Measurements from ENCODE around the gene TMBIM6. TPM values are rescaled to one million over a fixed set of nuclear protein-coding genes. Genes with fewer than 3 reads are reported as not detected.
"Not testable (repeated sequence)": the region's sequence is repeated elsewhere in the genome, so short reads cannot be mapped to it uniquely, and the experiment has no call there.

TMBIM6 gene
- total RNA-seq, 1 donor from 2014 or later, result 386 TPM

DNA sequence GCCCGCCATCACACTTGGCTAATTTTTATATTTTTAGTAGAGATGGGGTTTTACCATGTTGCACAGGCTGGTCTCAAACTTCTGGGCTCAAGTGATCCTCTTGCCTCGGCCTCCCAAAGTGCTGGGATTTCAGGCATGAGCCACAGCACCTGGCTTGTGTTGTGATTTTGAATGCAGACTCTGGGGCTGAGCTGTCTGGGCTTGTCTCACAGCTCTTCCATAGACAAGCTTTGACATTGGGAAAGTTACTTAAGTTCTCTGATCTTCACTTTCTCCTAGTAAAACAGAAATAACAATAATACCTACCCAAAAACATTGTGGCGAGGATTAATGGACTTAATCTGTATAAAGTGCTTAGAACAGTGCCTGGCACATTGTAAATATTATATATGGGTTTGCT lies 36.0 kb downstream of the TMBIM6 start:
- ATAC-seq, result no peak

DNA sequence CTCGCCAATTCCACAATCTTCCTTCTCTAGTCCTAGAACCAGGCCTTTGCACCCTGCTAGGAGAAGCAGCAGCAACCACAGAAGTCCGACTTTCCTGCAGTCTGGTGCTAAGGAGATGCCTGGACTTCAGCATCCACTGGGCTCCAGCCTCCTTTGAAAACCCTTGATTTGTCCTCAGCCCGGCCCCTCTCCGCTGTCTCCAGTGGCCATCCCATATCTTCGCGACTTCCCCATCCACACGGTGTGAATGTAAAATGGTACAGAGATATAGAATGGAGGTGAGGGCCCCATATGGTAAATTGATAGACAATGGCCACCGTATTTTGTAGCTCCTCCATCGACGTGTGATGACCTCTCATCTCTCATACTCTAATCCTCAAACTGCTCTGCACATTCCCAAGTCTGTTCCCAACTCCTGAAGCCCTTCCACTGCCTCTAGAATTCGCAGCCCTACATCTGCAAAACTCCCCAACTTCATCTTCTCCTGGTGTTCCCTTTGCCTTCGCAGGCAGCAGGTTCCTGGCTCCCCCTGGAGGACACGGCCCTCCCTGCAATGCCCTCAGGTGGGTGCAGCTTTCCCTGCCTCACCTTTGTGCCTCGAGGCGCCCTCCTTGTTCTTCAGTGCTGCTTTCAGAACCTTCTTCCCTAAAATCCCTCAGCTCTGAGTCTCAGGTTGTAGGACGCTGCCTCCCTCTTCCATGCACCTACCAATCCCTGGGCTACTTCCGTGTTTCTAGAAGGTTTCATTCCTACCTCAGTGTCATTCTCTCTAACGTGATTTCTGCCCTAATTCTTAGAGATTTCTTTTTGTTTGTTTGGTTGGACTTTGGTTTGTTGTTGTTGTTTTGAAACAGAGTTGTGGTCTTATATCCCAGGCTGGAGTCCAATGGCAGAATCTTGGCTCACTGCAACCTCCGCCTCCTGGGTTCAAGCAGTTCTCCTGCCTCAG lies 36.7 kb downstream of the TMBIM6 start:
- ATAC-seq, result peak; percentile 58

DNA sequence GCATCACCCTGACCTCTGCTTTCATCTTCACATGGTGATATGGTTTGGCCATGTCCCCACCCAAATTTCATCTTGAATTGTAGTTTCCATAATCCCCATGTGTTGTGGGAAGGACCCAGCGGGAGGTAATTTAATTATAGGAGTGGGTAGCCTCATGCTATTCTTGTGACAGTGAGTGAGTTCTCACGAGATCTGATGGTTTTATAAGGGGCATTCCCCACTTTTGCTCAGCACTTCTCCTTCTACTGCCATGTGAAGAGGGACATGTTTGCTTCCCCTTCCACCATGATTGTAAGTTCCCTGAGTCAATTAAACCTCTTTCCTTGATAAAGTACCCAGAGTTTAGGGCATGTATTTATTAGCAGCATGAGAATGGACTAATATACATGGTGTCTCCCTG lies 38.2 kb downstream of the TMBIM6 start:
- ATAC-seq, result no peak

DNA sequence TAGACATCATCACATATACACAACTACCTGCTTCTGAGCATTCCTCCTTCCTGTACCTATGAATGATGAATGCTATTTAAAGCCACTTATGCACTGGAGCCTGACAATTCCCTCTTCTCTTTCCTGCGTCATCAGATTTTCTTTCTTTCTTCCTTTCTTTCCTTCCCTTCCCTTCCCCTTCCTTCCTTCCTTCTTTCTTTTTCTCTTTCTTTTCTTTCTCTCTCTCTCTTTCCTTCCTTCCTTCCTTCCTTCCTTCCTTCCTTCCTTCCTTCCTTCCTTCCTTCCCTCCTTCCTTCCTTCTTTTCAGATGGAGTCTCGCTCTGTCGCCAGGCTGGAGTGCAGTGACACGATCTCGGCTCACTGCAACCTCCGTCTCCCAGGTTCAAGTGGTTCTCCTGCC lies 39.6 kb downstream of the TMBIM6 start:
- ATAC-seq, result not testable (repeated sequence)

DNA sequence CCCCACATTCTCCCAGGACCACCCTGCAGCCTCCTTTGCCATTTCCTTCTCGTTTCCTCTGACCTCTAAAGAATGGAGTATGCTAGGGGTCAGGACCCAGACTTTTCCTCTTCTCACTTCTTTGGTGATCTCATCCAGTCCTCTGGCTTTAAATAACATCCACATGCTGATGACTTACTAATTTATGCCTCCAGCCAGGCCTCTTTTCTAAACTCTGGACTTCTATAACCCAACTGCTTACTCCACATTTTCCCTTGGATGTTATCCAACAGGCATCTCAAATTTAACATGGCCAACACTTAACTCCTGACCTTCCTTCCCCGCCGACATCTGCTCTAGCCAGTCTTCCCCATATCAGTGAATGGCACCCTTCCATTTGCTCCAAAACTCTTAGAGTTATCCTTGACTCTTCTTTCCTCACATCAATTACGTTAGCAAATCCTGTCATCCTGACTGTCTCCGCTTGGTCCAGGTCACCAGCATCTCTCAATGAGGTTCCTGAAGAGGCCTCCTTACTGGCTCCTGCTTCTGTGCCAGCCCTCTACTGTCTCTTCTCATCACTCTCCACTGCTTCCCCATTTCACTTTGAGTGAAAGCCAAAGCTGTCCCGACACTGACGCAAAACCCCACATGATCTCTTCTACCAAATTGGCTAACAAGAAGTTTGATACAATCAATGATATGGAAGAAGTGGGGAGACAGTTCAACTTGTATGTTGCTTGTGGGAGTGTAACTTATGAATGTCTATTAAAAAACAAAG lies 42.7 kb downstream of the TMBIM6 start:
- no peak for ATAC-seq

DNA sequence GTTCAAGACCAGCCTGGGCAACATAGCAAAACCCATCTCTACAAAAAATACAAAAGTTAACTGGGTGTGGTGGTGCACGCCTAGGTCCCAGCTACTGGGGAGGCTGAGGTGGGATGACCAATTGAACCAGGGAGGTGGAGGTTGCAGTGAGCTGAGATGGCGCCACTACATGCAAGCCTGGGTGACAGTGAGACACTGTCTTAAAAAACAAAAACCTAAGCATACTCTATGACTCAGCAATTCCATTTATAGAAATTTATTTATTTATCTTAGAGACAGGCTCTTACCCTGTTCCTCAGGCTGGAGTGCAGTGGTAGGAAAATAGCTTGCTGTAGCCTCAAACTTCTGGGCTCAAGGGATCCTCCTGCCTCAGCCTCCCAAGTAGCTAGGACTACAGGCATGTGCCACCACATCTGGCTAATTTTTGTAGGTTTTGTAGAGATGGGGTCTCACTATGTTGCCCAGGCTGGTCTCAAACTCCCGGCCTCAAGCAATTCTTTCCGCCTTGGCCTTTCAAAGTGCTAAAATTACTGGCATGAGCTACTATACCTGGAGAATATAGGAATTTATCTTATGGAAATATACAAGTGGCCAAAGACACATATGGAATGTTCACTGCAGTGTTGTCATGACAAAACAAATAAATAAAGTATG lies 43.5 kb downstream of the TMBIM6 start:
- no peak for ATAC-seq

DNA sequence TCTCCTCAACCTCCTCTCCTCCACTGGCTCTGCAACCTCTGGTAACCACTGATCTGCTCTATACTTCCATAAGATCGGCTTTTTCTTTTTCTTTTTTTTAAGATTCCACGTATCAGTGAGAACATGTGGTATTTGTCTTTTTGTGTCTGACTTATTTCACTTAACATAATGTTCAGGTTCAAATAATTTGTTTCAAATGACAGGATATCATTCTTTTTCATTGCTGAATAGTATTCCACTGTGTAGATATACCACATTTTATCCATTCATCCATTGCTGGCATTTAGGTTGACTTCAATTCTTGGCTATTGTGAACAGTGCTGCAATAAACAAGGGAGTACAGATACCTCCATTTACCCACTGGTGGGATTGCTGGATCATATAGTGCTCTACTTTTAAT lies 46.3 kb downstream of the TMBIM6 start:
- ATAC-seq, result no peak

DNA sequence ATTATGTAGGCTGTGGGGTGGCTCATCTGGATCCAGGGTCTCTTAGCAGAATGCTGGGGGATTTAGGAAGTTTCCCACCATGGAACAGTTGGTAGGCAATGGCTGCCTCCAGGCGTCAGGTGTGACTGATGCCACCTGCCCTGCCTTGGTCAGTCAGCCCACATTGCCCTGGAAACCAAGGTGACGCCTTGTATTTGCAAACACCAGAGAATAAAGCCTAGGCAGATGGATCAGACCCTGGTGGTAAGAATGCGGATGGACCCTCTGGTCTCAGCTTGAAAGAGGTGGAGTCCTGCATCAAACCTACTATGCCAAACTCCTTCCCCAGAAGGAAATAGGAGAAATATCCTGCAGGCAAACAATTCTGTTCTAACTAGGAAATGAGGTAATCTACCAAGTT lies 48.6 kb downstream of the TMBIM6 start:
- no peak for ATAC-seq

DNA sequence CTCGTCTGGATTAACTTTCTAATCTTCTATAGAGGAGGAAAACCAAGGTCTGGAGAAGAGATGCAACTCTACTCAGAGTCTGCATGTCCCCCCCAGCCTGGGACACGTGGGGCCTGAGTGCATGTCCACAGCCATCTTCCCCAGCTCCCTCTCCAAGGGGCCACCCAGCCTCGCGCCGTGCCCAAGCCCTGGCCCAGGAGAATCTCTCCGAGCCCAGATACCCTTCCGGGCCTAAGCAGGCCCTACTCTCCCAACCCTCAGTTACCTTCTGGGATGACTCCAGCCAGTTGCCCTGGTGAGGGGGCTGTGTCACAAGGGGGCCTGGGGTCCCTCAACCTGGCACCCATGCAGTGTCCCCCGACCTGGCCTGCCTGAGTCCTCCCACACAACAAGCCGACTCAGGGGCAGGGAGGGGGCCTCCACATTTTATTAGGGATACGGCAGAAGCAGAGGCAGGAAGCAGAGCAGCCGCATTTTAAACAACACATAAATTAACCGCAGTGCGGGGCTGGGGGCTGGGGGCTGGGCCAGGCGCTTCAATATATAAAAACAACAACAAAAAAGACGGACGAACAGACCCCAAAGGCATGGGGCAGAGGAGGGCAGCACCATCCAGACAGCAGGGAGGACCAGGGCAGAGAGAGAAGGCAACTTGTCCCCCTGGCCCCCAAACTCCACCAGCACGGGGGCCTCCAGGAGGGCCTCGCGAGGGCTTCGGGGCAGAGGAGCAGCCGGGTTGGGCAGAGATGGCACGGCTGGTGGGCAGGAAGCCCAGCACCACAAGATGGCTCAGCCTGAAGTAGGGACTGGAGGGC lies 49.6 kb downstream of the TMBIM6 start:
- ATAC-seq, result no peak

DNA sequence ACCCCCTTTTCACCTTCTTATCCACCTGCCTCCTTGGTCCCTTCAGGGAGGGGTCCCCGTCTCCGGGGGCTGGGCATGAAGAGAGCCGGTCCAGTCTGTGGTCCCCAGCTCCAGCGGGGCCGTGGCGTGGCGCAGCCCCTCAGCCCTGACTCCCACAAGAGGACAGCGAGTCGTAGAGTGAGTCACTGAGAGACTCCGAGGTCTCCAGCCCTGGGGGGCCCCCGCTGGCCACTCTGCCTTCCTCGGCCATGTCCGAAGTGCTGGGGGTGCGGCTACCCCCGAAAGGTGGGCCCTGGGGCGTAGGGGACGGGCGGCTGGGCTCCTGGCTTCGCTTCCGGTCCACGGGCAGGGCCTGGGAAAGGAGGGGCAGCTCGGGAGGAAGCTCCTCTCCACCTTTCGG lies 50.3 kb downstream of the TMBIM6 start:
- no peak for ATAC-seq

DNA sequence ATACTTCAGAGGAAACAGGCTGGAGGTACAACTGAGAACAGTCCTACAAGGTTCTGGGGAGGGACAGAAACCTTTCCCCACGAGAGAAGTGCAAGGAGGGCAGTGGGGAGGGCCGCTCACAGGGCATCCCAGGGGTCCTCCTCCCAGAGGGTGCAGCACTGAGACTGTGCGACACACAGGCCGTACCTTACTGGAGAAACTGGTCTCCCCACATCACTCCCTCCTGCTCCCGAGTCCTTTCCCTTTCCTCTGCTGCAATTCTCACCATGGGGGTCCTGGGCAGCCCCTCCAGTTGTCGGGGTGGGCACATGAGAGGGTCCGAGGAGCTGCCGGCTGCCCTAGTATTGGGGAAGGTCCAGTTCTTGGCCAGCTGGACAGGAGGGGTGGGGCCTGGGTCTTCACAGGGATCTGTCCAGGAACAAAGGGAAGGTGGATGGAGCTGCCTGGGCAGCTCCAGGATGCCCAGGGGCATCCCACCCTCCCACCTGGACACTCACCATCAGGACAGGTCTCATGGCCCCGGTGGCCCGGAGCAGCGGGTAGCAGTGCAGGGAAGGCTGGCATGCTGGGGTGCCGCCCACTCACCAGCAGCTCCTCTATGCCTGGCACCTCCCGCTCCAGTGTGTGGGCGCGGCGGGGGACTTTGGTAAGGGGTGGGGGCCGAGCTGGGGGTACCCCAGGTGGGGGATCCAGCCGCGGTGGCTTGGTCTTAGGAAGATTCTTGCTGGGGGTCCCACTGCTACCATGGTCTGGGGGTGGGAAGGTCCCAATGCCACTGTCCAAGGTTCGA lies 51.0 kb downstream of the TMBIM6 start:
- no peak for ATAC-seq

DNA sequence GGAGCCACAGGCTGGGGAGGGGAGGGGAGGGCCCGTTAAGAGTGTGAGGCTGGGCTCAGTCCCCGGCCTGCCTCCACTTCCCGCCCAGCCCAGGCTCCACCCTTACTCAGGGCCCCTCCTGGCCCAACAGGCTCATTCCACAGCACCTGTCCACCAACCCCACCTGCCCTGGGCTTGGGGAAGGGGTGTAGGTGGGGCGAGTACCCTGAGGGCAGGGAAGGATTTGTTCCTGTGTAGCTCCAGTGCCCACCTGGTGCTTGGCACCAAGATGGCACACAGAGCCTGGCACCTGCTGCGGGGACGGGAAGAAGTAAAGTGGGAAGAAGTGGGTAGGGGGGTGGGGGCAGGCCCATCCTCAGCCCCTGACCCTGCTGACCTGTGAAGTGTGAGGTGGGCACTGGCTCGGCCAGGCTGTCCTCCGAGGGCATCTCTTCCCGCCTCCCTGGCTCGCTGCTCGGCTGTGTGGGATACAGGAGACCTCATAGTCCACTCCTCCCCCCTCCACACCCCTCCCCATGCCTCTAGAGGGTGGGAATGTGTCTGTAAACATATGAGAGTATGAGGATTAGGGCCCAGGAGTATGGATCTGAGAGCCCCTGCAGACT lies 51.7 kb downstream of the TMBIM6 start:
- ATAC-seq, result no peak

DNA sequence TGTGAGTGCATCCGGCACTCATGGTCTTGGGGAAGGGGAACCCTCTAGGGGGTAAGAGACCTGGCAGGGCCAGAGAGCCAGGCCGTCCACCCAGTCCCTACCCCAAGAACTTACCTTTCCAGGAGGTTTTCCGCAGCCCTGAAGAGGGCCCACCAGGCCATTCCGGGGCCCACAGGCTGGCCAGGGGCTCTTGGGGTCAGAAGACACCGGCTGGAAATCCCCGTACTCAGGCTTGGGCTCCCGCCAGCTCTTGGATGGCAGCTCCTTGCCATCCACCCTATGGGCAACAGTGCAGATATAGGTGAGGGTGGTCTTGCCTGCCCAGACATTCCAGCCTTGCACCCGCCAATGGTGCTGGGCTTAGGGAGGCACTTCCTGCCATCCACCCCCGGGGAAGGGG lies 52.3 kb downstream of the TMBIM6 start:
- no peak for ATAC-seq

DNA sequence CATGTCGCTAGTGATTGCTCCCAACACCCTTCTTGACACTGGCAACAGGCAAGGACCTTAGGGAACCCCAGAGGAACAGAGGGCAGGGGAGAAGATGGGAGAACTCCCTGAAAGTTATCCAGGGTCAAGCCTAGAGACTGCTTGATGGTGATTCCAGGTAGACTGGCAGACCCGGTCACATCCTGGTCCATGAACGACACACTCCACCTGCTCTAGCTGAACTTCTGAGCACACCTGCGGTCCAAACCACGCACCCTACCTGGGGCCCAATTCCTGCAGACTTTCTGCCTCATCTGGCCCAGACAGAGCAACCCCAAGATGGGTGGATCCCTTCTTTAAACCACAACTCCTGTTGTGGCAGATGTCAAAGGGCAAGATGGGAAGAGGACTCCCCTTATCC lies 52.7 kb downstream of the TMBIM6 start:
- ATAC-seq, result no peak

DNA sequence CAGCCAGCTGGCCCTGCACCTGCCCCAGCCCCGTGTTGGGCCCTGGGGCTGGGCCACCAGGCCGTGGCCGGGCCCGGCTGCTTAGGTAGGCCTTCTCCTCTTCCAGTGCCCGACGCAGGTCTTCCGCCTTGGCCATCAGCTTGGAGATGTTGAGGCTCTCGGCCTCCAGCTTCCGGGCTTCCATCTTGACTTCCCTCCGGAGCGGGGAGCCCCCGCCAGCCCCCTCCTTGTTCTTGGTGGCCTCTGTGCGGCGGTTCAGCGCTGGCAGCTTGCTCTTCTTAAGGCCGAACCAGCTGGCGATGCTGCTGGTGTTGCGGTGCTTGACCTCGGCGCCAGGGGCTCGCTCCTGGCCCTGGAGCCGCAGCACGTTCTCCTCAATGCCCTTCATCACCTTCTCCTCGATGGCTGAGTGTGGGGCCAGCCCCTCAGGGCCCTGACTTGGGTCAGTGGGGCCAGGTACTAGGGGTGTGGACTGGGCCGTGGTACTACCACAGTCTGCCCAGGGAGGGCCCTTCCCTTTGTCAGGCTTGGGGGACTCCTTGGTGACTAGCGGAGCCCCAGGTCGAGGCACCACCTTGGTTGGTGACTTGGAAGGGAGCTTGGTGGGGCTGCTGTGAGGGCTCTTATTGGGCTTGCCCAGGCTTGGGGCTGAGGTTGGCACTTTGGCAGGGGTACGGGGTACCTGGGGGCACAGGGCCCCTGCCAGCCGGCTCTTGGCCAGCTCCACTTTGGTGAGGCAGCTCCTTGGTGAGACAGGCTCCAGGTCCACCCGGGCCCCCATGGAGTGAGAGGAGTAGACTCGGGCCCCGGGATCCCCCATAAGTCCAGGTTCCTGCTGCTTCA lies 53.7 kb downstream of the TMBIM6 start:
- no peak for ATAC-seq

DNA sequence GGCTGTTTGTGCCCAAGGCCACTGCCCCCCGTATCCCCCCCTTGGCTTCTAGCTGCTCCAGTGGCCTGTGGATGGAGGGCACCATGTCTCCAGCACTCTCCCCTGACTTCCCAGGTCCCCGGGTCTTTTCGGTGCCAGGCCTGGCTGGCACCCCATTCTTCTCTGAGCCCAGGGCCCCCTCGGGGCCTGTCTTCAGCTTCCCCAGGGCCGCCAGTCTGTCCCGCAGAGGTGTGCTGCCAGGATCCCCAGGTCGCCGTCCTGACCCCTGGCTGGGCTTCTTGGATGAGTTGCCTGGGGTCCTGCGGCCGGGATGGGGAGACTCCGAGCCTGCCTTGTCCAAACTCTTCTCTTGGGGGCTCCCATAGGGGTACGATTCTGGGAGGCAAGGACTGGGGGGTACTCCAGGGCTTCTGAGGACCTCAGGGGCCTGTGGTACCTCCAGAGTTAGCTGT lies 54.3 kb downstream of the TMBIM6 start:
- ATAC-seq, result no peak

DNA sequence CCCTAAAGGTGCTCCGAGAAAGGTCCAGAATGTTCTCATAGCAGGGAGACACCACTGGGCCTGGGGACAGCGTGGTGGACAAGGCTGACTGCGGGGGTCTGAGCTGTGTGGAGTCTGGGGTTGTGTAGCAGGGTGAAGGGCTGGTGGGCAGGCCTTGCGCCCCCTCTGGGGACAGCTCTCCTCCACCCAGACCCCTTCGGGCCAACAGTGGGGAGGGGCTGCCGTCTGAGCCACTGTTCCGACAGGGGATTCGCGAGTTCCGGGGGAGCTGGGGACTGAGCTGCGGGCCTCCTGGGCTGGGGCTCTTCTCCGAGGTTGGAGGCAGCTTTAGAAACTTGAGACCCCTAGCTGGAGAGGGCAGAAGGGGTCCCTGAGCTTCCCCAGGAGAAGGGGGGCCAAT lies 54.8 kb downstream of the TMBIM6 start:
- no peak for ATAC-seq

DNA sequence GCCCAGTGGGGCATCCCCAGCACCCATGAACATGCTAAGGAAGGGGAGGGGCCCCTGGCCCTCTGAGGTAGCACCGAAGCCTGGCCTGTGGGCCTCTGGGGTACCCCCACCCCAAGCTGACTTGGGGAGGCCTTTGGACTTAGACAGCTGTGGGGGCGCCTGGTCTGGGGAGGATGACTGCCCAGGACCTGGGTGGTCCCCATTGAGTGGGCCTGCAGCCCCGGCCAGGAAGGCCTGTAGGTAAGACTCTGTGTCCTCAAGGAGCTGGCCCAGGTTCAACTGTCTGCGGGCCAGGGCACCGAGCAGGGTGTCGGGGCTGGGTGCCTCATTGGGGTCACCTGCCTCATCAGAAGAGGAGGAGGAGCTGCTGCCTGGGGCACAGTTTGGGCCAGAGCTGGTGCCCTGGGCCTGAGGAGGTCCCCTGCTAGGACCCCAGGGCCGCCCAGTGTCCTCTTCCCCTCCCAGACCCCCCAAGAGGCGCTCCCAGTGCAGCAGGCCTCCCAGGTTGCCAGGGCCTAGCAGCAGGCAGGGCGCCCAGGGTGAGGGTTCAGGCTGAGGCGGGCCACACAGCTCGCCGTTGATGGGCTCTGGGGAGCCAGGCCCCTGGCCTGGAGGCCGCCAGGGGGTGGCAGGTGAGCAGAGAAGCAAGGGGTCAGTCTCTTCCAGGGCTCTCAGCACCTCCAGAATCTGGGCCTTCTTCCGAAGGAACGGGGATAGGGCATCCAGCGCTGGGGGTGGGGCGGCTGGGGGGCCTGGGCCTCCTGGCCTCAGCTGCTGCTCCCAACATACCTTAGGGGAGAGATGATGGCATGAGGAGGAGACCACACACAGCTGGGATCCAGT lies 55.5 kb downstream of the TMBIM6 start:
- ATAC-seq, result no peak

DNA sequence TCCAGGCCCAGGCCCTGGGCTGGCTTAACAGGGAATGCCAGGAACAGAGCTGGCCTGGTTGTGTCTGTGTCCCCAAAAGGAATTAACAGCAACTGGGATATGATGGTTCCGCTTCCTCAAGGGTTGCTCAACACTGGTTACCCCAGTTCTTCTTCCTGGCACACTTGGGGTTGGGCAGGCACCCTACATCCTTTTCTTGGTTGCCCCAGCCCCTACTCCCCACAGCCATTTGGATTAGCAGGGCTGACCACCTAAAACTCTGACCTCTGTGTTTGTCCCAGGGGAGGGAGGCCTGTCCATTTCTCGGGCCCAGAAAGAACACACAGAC lies 56.1 kb downstream of the TMBIM6 start:
- no peak for ATAC-seq
